Omental fat pad (tissue), 4 donors: ENCODE data around the gene HAND1. TPM values are rescaled to one million over a fixed set of nuclear protein-coding genes. Genes with fewer than 3 reads are reported as not detected.

Experiments used
- ATAC-seq: fragments of 150-250 bp; one replicate; pipeline ENCODE4 v1.9.1; 2016; ENCODE audit warnings: mild to moderate bottlenecking, moderate library complexity; ENCODE audit not compliant: low FRiP score
- DNase-seq: peaks from one replicate; pipeline ENCODE4 v3.0.0-alpha.2; 2019; ENCODE audit warnings: low spot score
- total RNA-seq, 4 donors: library from RNA; depleted of rRNA; stranded (reverse); fragments of >200 nt; gene quantifications; one replicate each; pipeline ENCODE4 v1.1.0, GENCODE V29; 2016
- TF ChIP-seq, protein P1 (sequence below), 3 donors: fragments of 450-650 bp; IDR thresholded peaks; one replicate each; pipeline ENCODE4 v1.5.1; 2016 to 2017; ENCODE audit warnings: antibody characterized with exemption in 3 of 3, mild to moderate bottlenecking in 3 of 3, moderate library complexity in 2 of 3

HAND1 gene
- total RNA-seq, 4 donors from 2014 or later = 0.25 to 1.7 TPM; not detected in 2

DNA sequence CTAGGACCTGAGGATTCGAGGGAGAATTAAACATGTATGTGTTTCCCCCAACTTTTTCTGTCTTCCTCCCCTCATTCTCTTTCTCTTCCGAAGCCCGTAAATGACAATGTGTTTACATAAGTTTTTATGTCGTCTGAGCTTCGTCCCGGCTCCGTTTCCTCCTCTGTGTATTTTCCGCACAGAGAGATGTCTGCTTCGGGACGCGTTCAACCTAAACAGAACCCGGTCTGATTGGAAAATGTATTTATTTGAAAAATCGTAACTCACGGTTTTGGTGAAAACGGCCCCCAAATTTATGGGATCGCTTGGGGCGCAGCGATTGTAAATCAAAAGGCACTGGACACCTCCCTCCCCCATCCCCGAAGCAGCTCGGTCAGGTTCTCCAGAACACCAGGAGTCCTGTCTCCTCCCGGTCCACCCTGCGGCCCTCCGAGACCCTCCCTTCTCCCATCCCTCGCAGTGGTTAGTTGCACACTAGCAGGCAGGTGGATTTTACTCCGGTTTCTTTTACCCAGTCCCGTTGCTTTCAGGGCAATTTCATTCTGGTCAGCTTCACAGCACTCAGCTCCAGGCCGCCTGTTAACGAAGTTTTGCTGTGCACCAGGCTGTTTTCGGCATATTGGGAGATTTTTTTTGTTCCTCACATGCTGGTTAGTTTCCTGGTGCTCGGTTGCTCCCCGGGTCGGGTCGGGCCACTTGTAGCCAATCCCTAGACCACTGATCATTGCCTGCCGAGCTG, 5.8 kb upstream of the HAND1 start:
- no peak for DNase-seq
- TF ChIP-seq, protein P1, sequence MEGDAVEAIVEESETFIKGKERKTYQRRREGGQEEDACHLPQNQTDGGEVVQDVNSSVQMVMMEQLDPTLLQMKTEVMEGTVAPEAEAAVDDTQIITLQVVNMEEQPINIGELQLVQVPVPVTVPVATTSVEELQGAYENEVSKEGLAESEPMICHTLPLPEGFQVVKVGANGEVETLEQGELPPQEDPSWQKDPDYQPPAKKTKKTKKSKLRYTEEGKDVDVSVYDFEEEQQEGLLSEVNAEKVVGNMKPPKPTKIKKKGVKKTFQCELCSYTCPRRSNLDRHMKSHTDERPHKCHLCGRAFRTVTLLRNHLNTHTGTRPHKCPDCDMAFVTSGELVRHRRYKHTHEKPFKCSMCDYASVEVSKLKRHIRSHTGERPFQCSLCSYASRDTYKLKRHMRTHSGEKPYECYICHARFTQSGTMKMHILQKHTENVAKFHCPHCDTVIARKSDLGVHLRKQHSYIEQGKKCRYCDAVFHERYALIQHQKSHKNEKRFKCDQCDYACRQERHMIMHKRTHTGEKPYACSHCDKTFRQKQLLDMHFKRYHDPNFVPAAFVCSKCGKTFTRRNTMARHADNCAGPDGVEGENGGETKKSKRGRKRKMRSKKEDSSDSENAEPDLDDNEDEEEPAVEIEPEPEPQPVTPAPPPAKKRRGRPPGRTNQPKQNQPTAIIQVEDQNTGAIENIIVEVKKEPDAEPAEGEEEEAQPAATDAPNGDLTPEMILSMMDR (IDR thresholded peaks at IDR 0.05) = no peak
- ATAC-seq = no peak

DNA sequence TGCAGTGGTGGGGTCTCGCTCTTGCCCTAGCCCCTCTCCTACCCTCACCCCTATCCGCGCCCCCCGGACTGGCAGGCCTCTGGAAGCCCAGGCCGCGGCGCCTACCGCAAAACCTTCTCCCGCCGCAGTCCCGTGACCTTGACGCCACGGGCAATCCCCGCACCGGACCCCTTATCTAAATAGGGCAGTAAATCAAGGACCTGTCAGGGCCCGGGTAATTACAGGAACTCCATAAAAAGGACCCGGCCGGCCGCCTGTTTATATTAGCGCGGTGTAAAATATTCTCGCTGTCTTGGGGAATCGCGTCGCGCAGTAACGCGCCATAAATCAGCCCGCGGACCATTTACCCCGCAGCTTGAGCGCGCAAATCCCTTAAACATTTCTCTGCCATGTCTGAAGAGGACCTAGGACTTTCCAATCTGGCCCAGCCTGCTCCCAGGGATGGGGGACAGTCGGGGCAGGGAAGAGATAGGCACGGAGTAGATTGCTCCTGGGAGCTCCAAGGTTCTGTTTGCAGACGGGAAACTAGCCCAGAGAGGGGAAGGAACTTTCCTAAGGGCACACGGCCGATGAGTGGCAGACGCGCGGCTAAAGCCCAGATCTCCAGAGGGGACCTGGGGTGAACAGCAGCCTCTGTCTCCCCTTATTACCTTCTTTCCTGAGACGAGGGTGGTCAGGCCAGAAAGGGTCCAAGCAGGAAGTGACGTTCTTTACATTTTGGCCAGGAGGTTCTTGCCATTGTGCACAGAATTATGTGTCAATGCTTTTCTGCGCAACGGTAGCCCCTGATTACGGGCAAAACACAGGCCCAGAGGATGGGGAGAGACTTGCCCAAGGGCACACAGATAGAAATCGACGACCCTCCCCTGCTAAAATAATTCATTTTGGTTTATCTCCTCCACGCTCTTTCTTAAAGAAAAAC, 4.8 kb upstream of the HAND1 start:
- DNase-seq = no peak
- no peak for ATAC-seq

DNA sequence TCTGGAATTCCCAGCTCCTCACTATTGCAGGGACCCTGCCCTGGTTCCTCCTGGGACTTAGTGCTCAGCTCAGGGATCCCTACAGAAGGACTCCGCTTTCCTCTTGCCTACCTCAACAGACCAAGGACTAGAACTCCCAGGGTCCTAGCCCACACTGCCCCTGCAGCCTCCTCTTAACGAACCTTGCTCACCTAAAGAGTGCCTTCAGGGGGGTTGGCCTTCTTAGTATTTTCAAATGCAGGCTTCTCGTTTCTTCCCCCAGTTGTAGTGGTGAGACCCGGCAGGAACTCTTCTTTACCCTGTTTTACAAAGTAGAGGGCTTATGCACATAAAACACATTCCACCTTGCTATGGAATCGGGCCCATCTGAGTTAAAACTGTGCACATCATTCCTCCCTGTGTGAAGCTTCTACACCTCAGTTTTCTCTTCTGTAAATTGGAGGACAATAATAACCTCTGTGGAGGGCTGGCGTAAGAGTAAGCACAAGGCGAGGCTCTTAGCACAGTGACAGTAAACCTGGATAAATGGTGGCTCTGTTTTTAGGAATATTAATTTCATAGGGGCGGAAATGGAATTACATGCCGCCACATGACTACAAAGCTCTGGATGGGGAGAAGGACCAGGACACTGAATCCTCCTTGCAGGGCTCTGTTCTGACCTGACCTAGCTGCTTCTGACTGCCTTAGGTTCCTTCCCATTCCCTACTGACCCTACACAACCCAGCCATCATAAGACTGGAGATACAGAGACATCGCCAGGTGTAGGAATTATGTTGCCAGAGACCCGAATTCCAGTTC, 3.8 kb upstream of the HAND1 start:
- ATAC-seq = no peak
- TF ChIP-seq, protein P1 (IDR thresholded peaks at IDR 0.05) = no peak
- no peak for DNase-seq

More for the DNA sequence above, 4.8 kb upstream of the HAND1 start:
- TF ChIP-seq, protein P1 (IDR thresholded peaks at IDR 0.05) = no peak

DNA sequence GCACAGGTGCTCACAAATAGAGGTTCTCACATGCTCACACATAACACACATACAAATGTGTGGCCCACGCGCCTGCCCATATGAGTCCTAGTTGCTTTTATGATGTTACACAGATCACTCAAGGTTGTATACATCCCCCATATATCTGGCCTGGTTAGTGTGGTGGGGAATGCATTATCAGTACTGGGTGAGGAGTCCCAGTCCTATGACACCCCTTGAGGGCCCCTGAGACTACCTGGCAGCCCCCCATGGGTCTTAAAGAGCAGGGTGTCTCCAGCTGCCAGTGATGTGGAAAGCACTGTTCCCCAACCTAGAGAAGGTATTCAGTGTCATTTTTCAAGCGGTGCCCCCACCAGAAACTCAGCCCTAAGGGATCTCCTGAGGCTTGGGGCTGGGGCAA, 2.8 kb upstream of the HAND1 start:
- TF ChIP-seq, protein P1 (IDR thresholded peaks at IDR 0.05) = no peak
- no peak for ATAC-seq
- no peak for DNase-seq

DNA sequence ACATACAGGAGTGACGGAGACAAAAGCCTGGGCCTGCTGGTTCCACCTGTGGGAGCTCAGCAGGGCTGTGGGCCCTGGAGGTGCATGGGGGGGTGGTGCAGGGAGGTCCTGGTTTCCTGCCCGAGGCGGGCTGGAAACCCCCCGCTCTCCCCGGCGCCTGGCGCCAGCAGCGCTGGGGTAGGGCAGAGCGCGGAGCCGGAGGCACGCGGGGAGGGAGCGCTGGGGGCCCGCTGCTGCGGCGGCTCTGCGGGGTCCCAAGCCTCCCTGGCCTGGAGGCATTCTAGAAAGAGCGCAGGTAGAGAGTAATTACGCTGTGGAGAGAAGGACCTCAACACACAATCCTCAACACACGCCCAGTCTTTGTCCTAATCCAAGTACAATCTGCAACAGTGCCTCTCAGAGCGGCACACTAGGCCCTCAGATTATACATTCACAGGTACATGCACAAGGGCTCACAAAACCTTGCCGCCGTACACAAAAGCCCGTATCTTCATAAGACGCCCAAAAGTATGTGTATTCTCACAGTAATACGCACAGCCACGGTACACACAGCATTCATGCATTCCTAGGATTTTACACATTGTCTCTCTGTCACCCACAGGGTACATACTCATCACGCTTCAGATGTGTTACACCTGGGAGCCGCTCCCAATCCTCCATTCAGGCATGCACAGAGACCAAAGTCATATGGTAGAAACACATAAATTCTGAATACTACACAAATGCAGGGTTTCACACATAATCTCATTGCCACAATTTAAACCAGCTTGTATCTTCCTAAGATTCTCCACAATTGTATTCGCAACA, 2.1 kb upstream of the HAND1 start:
- ATAC-seq (no peak), DNase-seq (no peak)
- TF ChIP-seq, protein P1 (IDR thresholded peaks at IDR 0.05) = no peak
